Ascending aorta (tissue), 2 donors: Measurements from ENCODE around the gene NEURL3. TPM values are rescaled to one million over a fixed set of nuclear protein-coding genes. Genes with fewer than 3 reads are reported as not detected.
A peak's percentile ranks its signal among the peaks of the same experiment; 100 is the strongest.

ENCODE experiments used
- DNase-seq, 2 donors: peaks; one replicate each; pipeline ENCODE4 v3.0.0-alpha.2; 2019; ENCODE audit warnings: low spot score in 2 of 2
- H3K27ac ChIP-seq, 2 donors: fragments of 200-600 bp; sonication (generic); one replicate each; pipeline ENCODE4 v1.5.1; 2016 to 2017; ENCODE audit warnings: mild to moderate bottlenecking in 1 of 2
- H3K27me3 ChIP-seq: fragments of 200-600 bp; sonication (generic); one replicate; pipeline ENCODE4 v1.5.1; 2017
- H3K36me3 ChIP-seq, 2 donors: fragments of 200-600 bp; sonication (generic); one replicate each; pipeline ENCODE4 v1.5.1; 2016
- H3K4me1 ChIP-seq, 2 donors: fragments of 200-600 bp; sonication (generic); one replicate each; pipeline ENCODE4 v1.5.1; 2016 to 2017; ENCODE audit warnings: mild to moderate bottlenecking in 1 of 2
- H3K4me3 ChIP-seq, 2 donors: fragments of 200-600 bp; sonication (generic); one replicate each; pipeline ENCODE4 v1.5.1; 2016 to 2017; ENCODE audit warnings: mild to moderate bottlenecking in 1 of 2
- H3K9me3 ChIP-seq, 2 donors: fragments of 200-600 bp; sonication (generic); one replicate each; pipeline ENCODE4 v1.5.1; 2016
- intact Hi-C: fragments of 100-400 bp; cut with DNase I; formaldehyde crosslinking; loops from one replicate; pipeline ENCODE4 v1.15.1; 2023
- total RNA-seq: library from RNA; depleted of rRNA; stranded (reverse); fragments of >200 nt; gene quantifications from one replicate; pipeline ENCODE4 v1.1.0, GENCODE V29; 2016
- TF ChIP-seq, protein P1 (sequence below), 3 experiments: fragments of 200-600 bp in 2 of 3; fragments of 450-650 bp in 1 of 3; sonication (generic) in 2 of 3; IDR thresholded peaks; one replicate each; pipeline ENCODE4 v1.5.1; 2016 to 2019; ENCODE audit warnings: antibody characterized with exemption in 3 of 3, mild to moderate bottlenecking in 1 of 3, moderate library complexity in 1 of 3

NEURL3 gene
- total RNA-seq, 1 donor from 2014 or later = not detected

DNA sequence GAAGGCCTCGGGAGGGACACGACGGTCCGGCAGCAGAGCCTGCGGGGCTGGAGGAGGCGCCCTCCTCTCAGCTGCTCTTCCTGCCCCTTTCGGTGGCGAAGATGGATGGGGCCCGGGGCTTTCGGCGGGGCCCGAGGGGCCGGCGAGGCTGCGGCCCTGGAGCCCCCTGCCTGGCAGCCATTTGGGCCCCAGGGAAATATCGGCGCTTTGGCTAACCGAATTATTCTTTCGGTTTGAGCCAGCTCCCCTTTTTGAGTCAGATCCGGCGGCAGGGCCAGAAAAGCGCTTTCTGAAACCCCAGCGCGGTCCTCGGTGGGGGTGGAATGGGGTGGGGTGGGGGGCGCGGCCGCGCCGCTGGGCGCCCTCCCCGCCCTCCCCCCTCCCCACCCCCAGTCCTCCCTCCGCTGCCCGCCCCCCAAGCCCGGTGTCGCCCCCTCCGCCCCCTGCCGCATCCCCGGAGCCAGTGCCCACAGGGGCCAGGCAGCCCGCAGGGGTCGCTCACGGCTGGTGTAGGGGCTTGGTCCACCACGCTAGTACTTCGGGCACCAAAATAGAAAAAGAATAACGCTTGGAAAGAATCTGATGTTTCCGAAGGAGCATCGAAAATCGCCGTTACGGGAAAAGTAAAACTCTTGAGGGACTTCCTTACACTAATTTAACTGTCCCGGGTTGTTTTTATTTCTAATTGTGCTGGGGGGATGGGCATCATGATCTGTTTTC lies 22.3 kb upstream of the NEURL3 start:
- Histone ChIP-seq H3K4me3 (peak overlapping the region; percentile 68 to 69), H3K27ac (peak overlapping the region; percentile 96 to 99), H3K27me3 (no peaks in the 10 kb centered on the region), H3K9me3 (no peaks in the 10 kb centered on the region), H3K36me3 (no peaks in the 10 kb centered on the region), H3K4me1 (peaks cover 30 to 50% of the 10 kb centered on the region in 2 donors)
- TF ChIP-seq, protein P1, sequence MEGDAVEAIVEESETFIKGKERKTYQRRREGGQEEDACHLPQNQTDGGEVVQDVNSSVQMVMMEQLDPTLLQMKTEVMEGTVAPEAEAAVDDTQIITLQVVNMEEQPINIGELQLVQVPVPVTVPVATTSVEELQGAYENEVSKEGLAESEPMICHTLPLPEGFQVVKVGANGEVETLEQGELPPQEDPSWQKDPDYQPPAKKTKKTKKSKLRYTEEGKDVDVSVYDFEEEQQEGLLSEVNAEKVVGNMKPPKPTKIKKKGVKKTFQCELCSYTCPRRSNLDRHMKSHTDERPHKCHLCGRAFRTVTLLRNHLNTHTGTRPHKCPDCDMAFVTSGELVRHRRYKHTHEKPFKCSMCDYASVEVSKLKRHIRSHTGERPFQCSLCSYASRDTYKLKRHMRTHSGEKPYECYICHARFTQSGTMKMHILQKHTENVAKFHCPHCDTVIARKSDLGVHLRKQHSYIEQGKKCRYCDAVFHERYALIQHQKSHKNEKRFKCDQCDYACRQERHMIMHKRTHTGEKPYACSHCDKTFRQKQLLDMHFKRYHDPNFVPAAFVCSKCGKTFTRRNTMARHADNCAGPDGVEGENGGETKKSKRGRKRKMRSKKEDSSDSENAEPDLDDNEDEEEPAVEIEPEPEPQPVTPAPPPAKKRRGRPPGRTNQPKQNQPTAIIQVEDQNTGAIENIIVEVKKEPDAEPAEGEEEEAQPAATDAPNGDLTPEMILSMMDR (IDR thresholded peaks at IDR 0.05) = peak in 2 of 3 experiments; percentile 49 to 56
- peak in 1 of 2 donors; percentile 86 for DNase-seq
- intact Hi-C loops = loop anchor here (1.0 to 5.0 kb wide), 4 partner anchors 19 to 320 kb away; partner anchors contain the start of gene STARD7

DNA sequence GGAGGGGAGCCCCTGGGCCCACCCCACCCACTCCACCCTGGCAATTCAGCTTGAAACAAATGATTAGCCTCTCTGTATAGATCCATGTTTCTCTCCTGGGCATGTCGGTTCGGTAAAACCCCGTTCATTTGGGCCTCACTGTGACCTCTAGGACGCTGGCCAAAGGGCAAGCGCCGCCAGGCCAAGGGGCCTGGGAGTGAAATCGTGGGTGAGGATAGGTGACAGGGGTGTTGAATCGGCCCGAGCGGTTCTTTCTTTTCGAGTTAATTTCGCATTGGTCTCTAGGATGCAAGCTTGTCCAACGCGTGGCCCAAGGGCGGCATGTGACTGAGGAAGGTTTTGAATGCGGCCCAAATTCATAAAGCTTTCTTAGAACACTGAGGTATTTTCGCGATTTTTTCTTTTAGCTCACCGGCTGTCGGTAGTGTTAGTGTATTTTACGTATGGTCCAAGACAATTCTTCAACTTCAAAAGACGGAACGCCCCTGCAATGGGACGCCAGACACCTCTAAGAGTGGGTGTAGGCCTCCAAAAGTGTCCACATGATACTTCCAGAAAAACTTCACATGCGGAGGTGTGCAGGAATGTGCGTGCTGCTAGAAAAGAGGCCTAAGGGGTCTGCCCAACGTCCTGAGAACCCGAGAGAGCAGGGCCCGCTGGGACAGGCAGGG lies 21.6 kb upstream of the NEURL3 start:
- Histone ChIP-seq H3K36me3 (no peaks in the 10 kb centered on the region), H3K4me3 (peak overlapping the region; percentile 68 to 69), H3K27ac (peak overlapping the region; percentile 96 to 99), H3K4me1 (peaks cover 26 to 46% of the 10 kb centered on the region in 2 donors), H3K9me3 (no peaks in the 10 kb centered on the region), H3K27me3 (no peaks in the 10 kb centered on the region)
- TF ChIP-seq, protein P1 (IDR thresholded peaks at IDR 0.05) = no peak
- DNase-seq = no peak
- intact Hi-C loops = loop anchor here (1.0 to 5.0 kb wide), 4 partner anchors 18 to 319 kb away; partner anchors contain the start of gene STARD7

DNA sequence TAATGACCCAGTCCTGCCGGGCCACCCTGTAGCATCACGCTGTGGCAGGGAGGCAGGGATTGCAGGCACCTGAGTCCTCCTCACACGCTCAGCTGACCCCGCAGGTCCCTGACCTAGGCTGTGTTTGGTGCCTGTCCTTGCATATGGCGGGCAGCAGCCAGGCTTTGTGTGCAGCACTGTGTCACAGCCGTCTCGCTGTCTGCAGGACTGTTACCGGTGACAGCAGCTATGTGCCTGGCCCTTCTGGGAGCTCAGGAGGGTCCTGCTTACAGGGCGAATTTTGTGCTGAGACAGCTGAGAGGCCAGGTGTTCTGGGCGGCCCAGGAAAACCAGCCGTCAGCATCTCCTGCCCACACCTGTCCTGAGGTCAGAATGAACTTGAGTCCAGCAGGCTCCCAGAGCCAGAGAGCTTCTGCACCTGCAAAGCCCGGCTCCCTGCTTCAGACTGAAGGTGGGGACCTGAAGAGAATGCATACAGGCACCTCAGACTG lies 21.0 kb upstream of the NEURL3 start:
- no peak for DNase-seq
- intact Hi-C loops = loop anchor here (2.0 to 5.0 kb wide), 3 partner anchors 17 to 319 kb away; partner anchors contain the start of gene STARD7
- peaks cover 20 to 40% of the 10 kb centered on the region in 2 donors for H3K4me1 ChIP-seq
- no peak overlapping the region for H3K4me3 ChIP-seq
- peak overlapping the region; percentile 96 to 99 for H3K27ac ChIP-seq
- no peaks in the 10 kb centered on the region for H3K36me3 ChIP-seq
- TF ChIP-seq, protein P1 (IDR thresholded peaks at IDR 0.05) = no peak
- H3K9me3 ChIP-seq = no peaks in the 10 kb centered on the region
- H3K27me3 ChIP-seq = no peaks in the 10 kb centered on the region

DNA sequence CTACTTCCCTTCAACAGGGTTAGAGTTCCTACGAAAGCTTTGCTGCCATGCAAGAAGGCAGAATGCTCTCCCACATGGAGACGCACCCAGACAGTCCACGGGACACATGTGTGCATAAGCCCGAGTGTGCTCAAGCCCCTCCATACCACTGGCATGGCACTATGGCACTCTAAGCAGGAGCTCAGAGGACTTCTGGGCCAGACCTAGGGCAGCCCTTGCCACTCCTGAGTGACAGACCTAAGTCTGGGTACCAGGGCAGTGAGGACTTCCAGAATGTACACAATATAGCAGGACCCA lies 20.0 kb upstream of the NEURL3 start:
- no peaks in the 10 kb centered on the region for H3K9me3 ChIP-seq
- H3K27me3 ChIP-seq = no peaks in the 10 kb centered on the region
- H3K4me1 ChIP-seq = peaks cover 13 to 30% of the 10 kb centered on the region in 2 donors
- no peak overlapping the region for H3K27ac ChIP-seq
- no peak overlapping the region for H3K4me3 ChIP-seq
- TF ChIP-seq, protein P1 (IDR thresholded peaks at IDR 0.05) = no peak
- intact Hi-C loops = loop anchor here (2.0 to 5.0 kb wide), 3 partner anchors 18 to 318 kb away; partner anchors contain the start of gene STARD7
- DNase-seq = no peak
- H3K36me3 ChIP-seq = no peaks in the 10 kb centered on the region

DNA sequence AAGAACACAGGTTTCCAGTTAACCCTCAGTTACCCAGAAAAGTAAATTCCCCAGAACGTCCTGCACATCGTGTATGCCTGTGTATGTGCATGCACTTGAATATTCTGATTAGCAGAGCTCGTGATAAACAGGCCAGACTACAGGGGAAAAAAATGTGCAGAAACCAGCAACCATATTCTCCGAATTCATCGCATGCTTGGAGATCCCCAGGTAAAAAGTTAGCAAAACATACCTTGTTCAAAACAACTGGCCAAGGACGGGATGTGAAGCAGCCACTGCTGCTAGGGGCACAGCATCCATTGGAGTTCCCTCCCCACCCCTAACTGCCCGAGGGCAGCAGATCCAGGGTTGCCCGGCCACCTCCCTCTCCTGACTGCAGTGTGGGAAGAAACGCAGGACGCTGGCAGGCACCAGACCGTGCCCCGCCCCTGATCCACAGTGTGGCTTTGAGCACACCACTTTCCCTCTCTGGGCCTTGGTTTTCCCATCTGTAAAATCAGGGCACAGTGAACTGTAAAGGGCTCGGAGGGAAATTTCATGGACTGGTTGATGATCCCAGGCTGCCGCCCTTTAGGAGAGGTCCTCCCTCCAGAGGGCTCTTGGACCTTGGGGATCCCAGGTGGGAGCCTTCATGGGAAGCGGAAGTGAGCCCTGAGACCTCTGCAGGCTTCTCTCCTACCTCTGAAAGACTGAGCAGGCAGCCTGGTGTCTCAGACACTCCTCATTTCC lies 19.5 kb upstream of the NEURL3 start:
- intact Hi-C loops = loop anchor here (2.0 to 5.0 kb wide), 3 partner anchors 18 to 317 kb away; partner anchors contain the start of gene STARD7
- no peak overlapping the region for H3K27ac ChIP-seq
- TF ChIP-seq, protein P1 (IDR thresholded peaks at IDR 0.05) = no peak
- no peak for DNase-seq
- H3K9me3 ChIP-seq = no peaks in the 10 kb centered on the region
- no peak overlapping the region for H3K4me3 ChIP-seq
- H3K36me3 ChIP-seq = no peaks in the 10 kb centered on the region
- no peaks in the 10 kb centered on the region for H3K27me3 ChIP-seq
- peaks cover 8 to 25% of the 10 kb centered on the region in 2 donors for H3K4me1 ChIP-seq
